ENCODE data around the gene LGSN. TPM values are rescaled to one million over a fixed set of nuclear protein-coding genes. Genes with fewer than 3 reads are reported as not detected.

LGSN gene
- total RNA-seq, 1 donor = under 0.01 TPM

DNA sequence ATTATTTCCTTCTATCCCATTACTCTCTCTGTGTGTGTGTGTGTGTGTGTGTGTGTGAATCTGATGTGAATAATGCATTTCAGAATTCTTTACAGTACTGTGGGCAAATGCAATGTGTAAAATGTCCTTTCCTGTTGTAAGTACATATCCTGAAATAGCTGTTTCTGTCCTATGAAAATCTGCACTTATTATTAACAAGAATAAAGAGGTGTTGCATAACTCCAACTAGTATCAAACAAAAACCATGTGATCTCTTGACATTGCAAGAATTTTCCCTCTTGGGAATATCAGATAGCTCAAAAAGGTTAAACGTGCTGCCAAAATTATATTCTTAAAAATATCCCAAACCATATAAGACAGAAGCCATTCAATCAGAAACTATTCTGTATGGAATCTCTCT is 52.0 kb downstream of the LGSN start:
- TF ChIP-seq, protein P1, sequence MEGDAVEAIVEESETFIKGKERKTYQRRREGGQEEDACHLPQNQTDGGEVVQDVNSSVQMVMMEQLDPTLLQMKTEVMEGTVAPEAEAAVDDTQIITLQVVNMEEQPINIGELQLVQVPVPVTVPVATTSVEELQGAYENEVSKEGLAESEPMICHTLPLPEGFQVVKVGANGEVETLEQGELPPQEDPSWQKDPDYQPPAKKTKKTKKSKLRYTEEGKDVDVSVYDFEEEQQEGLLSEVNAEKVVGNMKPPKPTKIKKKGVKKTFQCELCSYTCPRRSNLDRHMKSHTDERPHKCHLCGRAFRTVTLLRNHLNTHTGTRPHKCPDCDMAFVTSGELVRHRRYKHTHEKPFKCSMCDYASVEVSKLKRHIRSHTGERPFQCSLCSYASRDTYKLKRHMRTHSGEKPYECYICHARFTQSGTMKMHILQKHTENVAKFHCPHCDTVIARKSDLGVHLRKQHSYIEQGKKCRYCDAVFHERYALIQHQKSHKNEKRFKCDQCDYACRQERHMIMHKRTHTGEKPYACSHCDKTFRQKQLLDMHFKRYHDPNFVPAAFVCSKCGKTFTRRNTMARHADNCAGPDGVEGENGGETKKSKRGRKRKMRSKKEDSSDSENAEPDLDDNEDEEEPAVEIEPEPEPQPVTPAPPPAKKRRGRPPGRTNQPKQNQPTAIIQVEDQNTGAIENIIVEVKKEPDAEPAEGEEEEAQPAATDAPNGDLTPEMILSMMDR (IDR thresholded peaks at IDR 0.05; ENCODE audit: insufficient read depth, low read depth, low read length) = no peak
- no peak for DNase-seq (ENCODE audit: low read depth)
- no peak overlapping the region for H3K4me3 ChIP-seq (ENCODE audit: low read depth, low read length)

GRCh38 chr6:63267046-63267445 is 52.7 kb downstream of the LGSN start:
- TF ChIP-seq, protein P1 (IDR thresholded peaks at IDR 0.05; ENCODE audit: insufficient read depth, low read depth, low read length) = no peak
- no peak for DNase-seq (ENCODE audit: low read depth)
- no peak overlapping the region for H3K4me3 ChIP-seq (ENCODE audit: low read depth, low read length)

GRCh38 chr6:63263444-63263843 is 56.3 kb downstream of the LGSN start:
- TF ChIP-seq, protein P1 (IDR thresholded peaks at IDR 0.05; ENCODE audit: insufficient read depth, low read depth, low read length) = no peak
- no peak overlapping the region for H3K4me3 ChIP-seq (ENCODE audit: low read depth, low read length)
- no peak for DNase-seq (ENCODE audit: low read depth)

DNA sequence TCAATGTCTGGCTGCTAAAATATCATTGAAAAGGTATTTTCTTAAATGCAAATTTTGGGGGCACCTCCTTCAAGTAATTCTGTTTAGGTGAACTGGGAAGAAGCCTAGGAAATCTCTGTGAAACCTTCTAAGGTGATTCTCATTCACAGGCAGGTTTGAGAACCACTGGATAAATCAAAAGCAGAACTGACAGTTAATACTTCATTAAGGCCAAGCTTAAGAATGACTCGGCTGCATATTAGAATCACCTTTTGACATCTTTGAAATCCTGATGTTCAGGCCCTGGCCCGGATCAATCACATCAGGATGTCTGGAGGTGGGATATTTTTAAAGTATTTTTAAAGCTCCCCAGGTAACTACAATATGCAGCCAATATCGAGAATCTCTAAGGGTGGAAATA is 58.0 kb downstream of the LGSN start:
- DNase-seq (ENCODE audit: low read depth) = no peak
- H3K4me3 ChIP-seq (ENCODE audit: low read depth, low read length) = no peak overlapping the region

GRCh38 chr6:63259153-63259552 is 60.6 kb downstream of the LGSN start:
- H3K4me3 ChIP-seq (ENCODE audit: low read depth, low read length) = no peak overlapping the region
- TF ChIP-seq, protein P1 (IDR thresholded peaks at IDR 0.05; ENCODE audit: insufficient read depth, low read depth, low read length) = no peak
- no peak for DNase-seq (ENCODE audit: low read depth)

More for the DNA sequence above, 58.0 kb downstream of the LGSN start:
- TF ChIP-seq, protein P1 (IDR thresholded peaks at IDR 0.05; ENCODE audit: insufficient read depth, low read depth, low read length) = no peak

DNA sequence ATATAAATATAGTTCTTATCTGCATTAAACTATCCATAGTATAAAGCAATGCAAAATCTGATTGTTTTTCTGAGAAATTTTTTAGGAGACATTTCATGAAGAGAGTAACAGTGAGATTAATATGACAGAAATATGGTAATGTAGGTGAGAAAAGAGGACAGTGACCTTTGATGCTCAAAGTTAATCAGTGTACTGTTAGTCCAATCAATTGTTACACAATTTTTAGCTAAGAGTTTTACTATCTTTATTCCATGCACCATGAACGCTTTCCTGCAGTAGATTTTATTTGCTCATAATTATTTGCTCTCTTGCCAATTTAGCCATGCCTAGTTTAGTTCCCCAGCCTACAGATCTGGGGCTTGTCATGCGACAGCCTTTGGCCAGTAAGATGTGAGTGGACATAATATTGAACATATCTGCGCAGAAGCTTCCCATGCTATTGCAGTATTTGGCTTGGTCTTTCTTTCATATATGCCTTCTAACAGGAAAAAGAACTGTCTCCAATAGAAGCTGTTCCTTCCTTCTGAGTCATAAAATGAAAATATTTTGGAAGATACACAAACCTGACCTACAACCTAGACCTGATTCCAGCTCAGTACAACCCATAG is 69.8 kb downstream of the LGSN start:
- TF ChIP-seq, protein P1 (IDR thresholded peaks at IDR 0.05; ENCODE audit: insufficient read depth, low read depth, low read length) = no peak

DNA sequence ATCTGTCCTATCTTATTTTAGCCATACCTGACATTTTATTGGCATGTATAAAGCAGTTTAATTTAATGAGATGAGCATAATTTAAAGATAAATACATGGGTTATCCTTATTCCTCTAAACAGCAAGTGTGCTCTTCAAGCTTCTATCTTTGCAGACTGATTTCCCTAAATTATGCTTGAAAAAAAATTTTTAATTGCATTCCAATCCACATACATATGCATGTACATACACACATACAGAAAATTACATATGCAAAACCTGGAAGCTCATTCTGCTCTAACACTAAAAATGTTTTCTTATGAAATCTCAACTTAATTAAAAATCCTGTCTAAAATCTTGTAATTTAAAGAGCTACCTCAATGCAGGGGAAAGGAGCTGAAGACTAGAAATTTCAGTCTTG is 73.2 kb downstream of the LGSN start:
- H3K4me3 ChIP-seq (ENCODE audit: low read depth, low read length) = no peak overlapping the region
- TF ChIP-seq, protein P1 (IDR thresholded peaks at IDR 0.05; ENCODE audit: insufficient read depth, low read depth, low read length) = no peak
- no peak for DNase-seq (ENCODE audit: low read depth)

More for the DNA sequence above, 69.8 kb downstream of the LGSN start:
- DNase-seq (ENCODE audit: low read depth) = no peak
- H3K4me3 ChIP-seq (ENCODE audit: low read depth, low read length) = no peak overlapping the region
